ENCODE measurements around the gene SART3.

- TF ChIP-seq CTCF (IDR thresholded peaks at IDR 0.05) (no peak), POLR2AphosphoS5 (IDR thresholded peaks at IDR 0.05) (no peak), POLR2A (IDR thresholded peaks at IDR 0.05) (no peak)
Observed at GRCh38 chr12:108567406-108568337, 6.7 kb upstream of the SART3 start.
